Measurements from ENCODE around the gene OXA1L.
"Not testable (repeated sequence)": the region's sequence is repeated elsewhere in the genome, so short reads cannot be mapped to it uniquely, and the experiment has no call there.

DNA sequence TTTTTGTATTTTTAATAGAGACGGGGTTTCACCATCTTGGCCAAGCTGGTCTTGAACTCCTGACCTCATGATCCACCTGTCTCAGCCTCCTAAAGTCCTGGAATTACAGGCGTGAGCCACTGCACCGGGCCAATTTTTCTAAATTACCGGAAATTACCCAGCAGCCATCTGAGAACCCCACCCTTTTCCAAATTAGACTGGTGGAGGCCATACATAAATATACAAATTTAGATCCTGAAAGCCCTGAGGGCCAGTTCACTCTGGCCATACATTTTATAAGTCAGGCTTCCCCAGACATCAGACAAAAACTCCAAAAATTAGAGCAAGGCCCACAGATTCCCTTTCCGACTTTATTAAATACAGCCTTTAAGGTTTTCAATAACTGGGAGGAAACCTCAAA is 34.4 kb upstream of the OXA1L start:
- TF ChIP-seq, protein P1, sequence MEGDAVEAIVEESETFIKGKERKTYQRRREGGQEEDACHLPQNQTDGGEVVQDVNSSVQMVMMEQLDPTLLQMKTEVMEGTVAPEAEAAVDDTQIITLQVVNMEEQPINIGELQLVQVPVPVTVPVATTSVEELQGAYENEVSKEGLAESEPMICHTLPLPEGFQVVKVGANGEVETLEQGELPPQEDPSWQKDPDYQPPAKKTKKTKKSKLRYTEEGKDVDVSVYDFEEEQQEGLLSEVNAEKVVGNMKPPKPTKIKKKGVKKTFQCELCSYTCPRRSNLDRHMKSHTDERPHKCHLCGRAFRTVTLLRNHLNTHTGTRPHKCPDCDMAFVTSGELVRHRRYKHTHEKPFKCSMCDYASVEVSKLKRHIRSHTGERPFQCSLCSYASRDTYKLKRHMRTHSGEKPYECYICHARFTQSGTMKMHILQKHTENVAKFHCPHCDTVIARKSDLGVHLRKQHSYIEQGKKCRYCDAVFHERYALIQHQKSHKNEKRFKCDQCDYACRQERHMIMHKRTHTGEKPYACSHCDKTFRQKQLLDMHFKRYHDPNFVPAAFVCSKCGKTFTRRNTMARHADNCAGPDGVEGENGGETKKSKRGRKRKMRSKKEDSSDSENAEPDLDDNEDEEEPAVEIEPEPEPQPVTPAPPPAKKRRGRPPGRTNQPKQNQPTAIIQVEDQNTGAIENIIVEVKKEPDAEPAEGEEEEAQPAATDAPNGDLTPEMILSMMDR (IDR thresholded peaks at IDR 0.05; ENCODE audit: low read length) = not testable (repeated sequence)
- not testable (repeated sequence) for TF ChIP-seq EZH2 (IDR thresholded peaks at IDR 0.05; ENCODE audit: borderline replicate concordance, low read length)

All from OCI-LY1 (cell line).